ENCODE results near the gene PURA.

- no peak for TF ChIP-seq POLR2AphosphoS5 (IDR thresholded peaks at IDR 0.05; ENCODE audit: low read depth, low read length)
- no peak for TF ChIP-seq POLR2A (IDR thresholded peaks at IDR 0.05; ENCODE audit: low read depth, low read length)
- no peak for TF ChIP-seq TAF1 (IDR thresholded peaks at IDR 0.05; ENCODE audit: borderline replicate concordance, low read depth, low read length)
Observed at GRCh38 chr5:140130949-140131733, 17.2 kb downstream of the PURA start.

Measured in GM12892 (cell line).